BE2C (cell line): ENCODE results near the gene PAPLN.

ENCODE experiments used
- DNase-seq: peaks from one replicate; pipeline ENCODE4 v3.0.0-alpha.2; 2020
- H3K27me3 ChIP-seq: fragments of 250-450 bp; sonication (Bioruptor Pico); 2 replicates; pipeline ENCODE4 v1.5.1; 2020; ENCODE audit warnings: mild to moderate bottlenecking
- H3K36me3 ChIP-seq: fragments of 250-450 bp; sonication (Bioruptor Pico); 2 replicates; pipeline ENCODE4 v1.5.1; 2020; ENCODE audit warnings: mild to moderate bottlenecking
- H3K4me1 ChIP-seq: fragments of 250-450 bp; sonication (Bioruptor Pico); 2 replicates; pipeline ENCODE4 v1.5.1; 2020
- H3K4me3 ChIP-seq: 2 replicates; pipeline ENCODE4 v1.5.1; 2011; ENCODE audit warnings: low read depth, low read length
- H3K9me3 ChIP-seq: fragments of 250-450 bp; sonication (Bioruptor Pico); 2 replicates; pipeline ENCODE4 v1.5.1; 2020
- TF ChIP-seq, protein P1 (sequence below): IDR thresholded peaks from 2 replicates; pipeline ENCODE4 v1.5.1; 2012; ENCODE audit warnings: mild to moderate bottlenecking, low read depth, low read length

Gene PAPLN

DNA sequence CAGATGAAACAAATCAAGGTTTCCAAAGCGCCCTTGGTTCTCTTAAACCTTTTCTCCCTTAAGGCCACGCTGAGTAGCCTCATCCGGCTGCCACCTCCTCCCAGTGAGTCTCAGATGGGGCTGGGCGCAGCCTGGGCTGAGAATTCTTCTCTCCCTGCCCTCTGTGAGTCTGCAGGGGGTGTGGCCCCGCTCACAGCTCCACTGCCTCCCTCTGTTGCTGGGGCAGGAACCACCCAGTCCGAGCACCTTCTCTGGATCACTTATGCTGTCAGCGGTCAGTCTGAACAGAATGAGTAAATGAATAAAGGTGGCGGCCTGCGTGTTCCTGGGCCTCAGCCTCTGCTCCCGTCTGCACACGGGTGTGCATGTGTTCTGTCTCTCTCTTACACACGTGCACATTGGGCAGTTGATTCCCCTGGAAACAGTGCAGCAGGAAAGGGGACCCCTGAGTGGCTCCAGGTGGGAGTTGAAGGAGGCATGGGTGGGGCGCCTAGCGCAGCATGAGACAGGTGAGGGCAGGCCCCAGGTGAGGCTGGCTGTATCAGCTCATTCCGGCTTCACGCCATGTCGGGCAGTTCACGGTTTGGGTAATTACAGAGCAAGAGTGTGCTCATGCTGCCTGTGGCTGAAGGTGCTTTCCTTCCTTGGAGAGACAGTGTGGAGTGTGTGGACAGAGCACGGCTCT is 4.3 kb downstream of the PAPLN start:
- no peak for DNase-seq
- Histone ChIP-seq H3K4me1 (no peaks in the 10 kb centered on the region), H3K27me3 (peaks cover 36% of the 10 kb centered on the region), H3K4me3 (no peak overlapping the region), H3K9me3 (no peaks in the 10 kb centered on the region), H3K36me3 (no peaks in the 10 kb centered on the region)
- TF ChIP-seq, protein P1, sequence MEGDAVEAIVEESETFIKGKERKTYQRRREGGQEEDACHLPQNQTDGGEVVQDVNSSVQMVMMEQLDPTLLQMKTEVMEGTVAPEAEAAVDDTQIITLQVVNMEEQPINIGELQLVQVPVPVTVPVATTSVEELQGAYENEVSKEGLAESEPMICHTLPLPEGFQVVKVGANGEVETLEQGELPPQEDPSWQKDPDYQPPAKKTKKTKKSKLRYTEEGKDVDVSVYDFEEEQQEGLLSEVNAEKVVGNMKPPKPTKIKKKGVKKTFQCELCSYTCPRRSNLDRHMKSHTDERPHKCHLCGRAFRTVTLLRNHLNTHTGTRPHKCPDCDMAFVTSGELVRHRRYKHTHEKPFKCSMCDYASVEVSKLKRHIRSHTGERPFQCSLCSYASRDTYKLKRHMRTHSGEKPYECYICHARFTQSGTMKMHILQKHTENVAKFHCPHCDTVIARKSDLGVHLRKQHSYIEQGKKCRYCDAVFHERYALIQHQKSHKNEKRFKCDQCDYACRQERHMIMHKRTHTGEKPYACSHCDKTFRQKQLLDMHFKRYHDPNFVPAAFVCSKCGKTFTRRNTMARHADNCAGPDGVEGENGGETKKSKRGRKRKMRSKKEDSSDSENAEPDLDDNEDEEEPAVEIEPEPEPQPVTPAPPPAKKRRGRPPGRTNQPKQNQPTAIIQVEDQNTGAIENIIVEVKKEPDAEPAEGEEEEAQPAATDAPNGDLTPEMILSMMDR: no peak

DNA sequence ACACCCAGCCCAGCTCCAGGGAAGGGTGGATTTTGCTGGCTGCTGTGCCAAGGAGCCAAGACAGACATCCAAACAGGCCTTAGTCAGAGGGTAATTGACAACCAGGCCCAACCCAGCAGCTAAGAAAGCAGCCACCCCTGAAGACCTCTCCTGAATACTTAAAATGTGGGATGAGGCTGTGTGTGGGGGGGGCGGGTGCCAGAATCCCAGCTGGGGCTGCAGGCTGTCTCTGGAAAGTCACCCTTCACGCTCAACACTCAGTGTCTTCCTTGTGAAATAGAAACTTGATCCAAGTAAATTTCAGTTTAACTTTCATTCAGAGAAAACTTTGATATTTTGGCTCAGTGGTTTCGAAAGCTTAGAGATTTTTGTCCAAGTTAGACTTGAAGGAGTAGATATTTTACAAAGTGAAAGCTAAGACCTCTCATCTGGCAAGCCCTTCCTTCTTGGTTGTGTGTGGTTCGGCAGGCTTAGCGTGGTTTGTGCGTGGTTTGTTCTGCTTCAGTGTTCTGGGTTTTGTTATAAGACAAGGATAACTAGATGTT is 5.1 kb downstream of the PAPLN start:
- Histone ChIP-seq H3K36me3 (no peaks in the 10 kb centered on the region), H3K4me3 (no peak overlapping the region), H3K4me1 (no peaks in the 10 kb centered on the region), H3K27me3 (peaks cover 28% of the 10 kb centered on the region), H3K9me3 (no peaks in the 10 kb centered on the region)
- TF ChIP-seq, protein P1: no peak
- DNase-seq: no peak

DNA sequence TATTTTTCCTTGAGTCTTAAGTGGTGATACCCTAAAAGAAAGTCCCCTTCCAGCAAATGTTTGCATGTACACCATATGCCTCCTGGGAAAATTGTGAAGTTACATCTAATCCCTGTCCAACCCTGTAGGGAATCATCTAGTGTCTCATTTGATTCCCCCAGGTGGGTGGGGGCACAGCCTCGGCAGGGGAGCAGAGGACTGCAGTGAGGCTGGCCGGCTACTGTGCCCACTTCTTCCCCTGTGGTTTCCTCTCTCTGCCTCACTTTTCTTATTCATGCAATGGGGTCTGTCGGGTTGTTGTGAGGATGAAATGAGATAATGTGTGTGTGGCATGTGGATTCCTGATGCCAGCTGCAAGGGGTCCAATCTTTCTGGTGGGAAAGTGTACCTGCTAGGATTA is 6.0 kb downstream of the PAPLN start:
- no peaks in the 10 kb centered on the region for H3K36me3 ChIP-seq
- H3K4me1 ChIP-seq: no peaks in the 10 kb centered on the region
- DNase-seq: no peak
- H3K9me3 ChIP-seq: no peaks in the 10 kb centered on the region
- H3K4me3 ChIP-seq: no peak overlapping the region
- peaks cover 18% of the 10 kb centered on the region for H3K27me3 ChIP-seq
- TF ChIP-seq, protein P1: no peak

GRCh38 chr14:73243748-73244147 is 6.4 kb downstream of the PAPLN start:
- Histone ChIP-seq H3K9me3 (no peaks in the 10 kb centered on the region), H3K27me3 (peaks cover 14% of the 10 kb centered on the region), H3K4me1 (no peaks in the 10 kb centered on the region), H3K4me3 (no peak overlapping the region), H3K36me3 (no peaks in the 10 kb centered on the region)
- DNase-seq: no peak
- TF ChIP-seq, protein P1: no peak

- Histone ChIP-seq H3K4me3 (no peak overlapping the region), H3K4me1 (no peaks in the 10 kb centered on the region), H3K27me3 (peaks cover 5% of the 10 kb centered on the region), H3K36me3 (no peaks in the 10 kb centered on the region), H3K9me3 (no peaks in the 10 kb centered on the region)
- no peak for DNase-seq
- TF ChIP-seq, protein P1: no peak
These were observed 7.4 kb downstream of the PAPLN start for GRCh38 chr14:73244541-73245290.
